ENCODE results near the gene SPSB4.
A peak's percentile ranks its signal among the peaks of the same experiment; 100 is the strongest.

SPSB4 gene

GRCh38 chr3:141055536-141056445, 4.6 kb downstream of the SPSB4 start:
- no peak overlapping the region for H2BK5ac ChIP-seq (ENCODE audit: low read depth, low read length, poor library complexity, severe bottlenecking)
- no peaks in the 10 kb centered on the region for H3K9me3 ChIP-seq (ENCODE audit: control insufficient read depth, low read length)
- no peak overlapping the region for H4K8ac ChIP-seq (ENCODE audit: low read length)
- H3K4me3 ChIP-seq (ENCODE audit: insufficient read depth in 1 of 2, low read depth in 1 of 2, low read length in 2 of 2): no peak overlapping the region
- H3K27me3 ChIP-seq (ENCODE audit: control insufficient read depth in 1 of 2, insufficient read depth in 1 of 2, low read length in 2 of 2): peaks cover 63 to 75% of the 10 kb centered on the region in 2 experiments
- H3K14ac ChIP-seq (ENCODE audit: low read length in 2 of 2): no peak overlapping the region
- H3K4me1 ChIP-seq (ENCODE audit: control insufficient read depth, insufficient read depth, low read depth, low read length): peaks cover 24% of the 10 kb centered on the region
- no peak overlapping the region for H2AK5ac ChIP-seq (ENCODE audit: low read length, severe bottlenecking)
- DNase-seq: no peak
- H3K9ac ChIP-seq (ENCODE audit: low read length): no peak overlapping the region
- H3K27ac ChIP-seq (ENCODE audit: low read length, poor library complexity, severe bottlenecking): no peak overlapping the region
- no peaks in the 10 kb centered on the region for H3K36me3 ChIP-seq (ENCODE audit: control insufficient read depth in 1 of 2, insufficient read depth in 2 of 2, low read depth in 1 of 2, low read length in 2 of 2)
- H3K4ac ChIP-seq (ENCODE audit: low read depth in 1 of 2, low read length in 2 of 2): no peak overlapping the region
- H4K91ac ChIP-seq (ENCODE audit: low read length): no peak overlapping the region
- H2BK120ac ChIP-seq (ENCODE audit: low read depth, low read length): no peak overlapping the region
- WGBS: 86% methylated on average over 10 of the region's 11 CpGs
- no peak overlapping the region for H3K23ac ChIP-seq (ENCODE audit: low read length in 2 of 2)
- H3K4me2 ChIP-seq (ENCODE audit: low read length, poor library complexity, severe bottlenecking): no peak overlapping the region
- no peak overlapping the region for H3K18ac ChIP-seq (ENCODE audit: low read depth in 1 of 2, low read length in 2 of 2)
- H2BK12ac ChIP-seq (ENCODE audit: low read length in 2 of 2): no peak overlapping the region
- H2AFZ ChIP-seq (ENCODE audit: low read depth, low read length): no peak overlapping the region
- H3K79me1 ChIP-seq (replicated peaks; ENCODE audit: low read length, poor library complexity, severe bottlenecking): no peaks in the 10 kb centered on the region
- H2BK15ac ChIP-seq (ENCODE audit: low read depth, poor library complexity, severe bottlenecking): no peak overlapping the region

- H3K9ac ChIP-seq (ENCODE audit: low read length): no peak overlapping the region
- H3K4ac ChIP-seq (ENCODE audit: low read depth in 1 of 2, low read length in 2 of 2): no peak overlapping the region
- H3K14ac ChIP-seq (ENCODE audit: low read length in 2 of 2): peak overlapping the region in 1 of 2 experiments; percentile 57
- no peak for DNase-seq
- H3K79me1 ChIP-seq (replicated peaks; ENCODE audit: low read length, poor library complexity, severe bottlenecking): no peaks in the 10 kb centered on the region
- H3K4me2 ChIP-seq (ENCODE audit: low read length, poor library complexity, severe bottlenecking): no peak overlapping the region
- H2AK5ac ChIP-seq (ENCODE audit: low read length, severe bottlenecking): no peak overlapping the region
- no peak overlapping the region for H4K8ac ChIP-seq (ENCODE audit: low read length)
- H3K36me3 ChIP-seq (ENCODE audit: control insufficient read depth in 1 of 2, insufficient read depth in 2 of 2, low read depth in 1 of 2, low read length in 2 of 2): no peaks in the 10 kb centered on the region
- no peak overlapping the region for H4K91ac ChIP-seq (ENCODE audit: low read length)
- H2BK12ac ChIP-seq (ENCODE audit: low read length in 2 of 2): no peak overlapping the region
- peaks cover 15% of the 10 kb centered on the region for H3K4me1 ChIP-seq (ENCODE audit: control insufficient read depth, insufficient read depth, low read depth, low read length)
- no peaks in the 10 kb centered on the region for H3K9me3 ChIP-seq (ENCODE audit: control insufficient read depth, low read length)
- no peak overlapping the region for H2BK15ac ChIP-seq (ENCODE audit: low read depth, poor library complexity, severe bottlenecking)
- H3K27me3 ChIP-seq (ENCODE audit: control insufficient read depth in 1 of 2, insufficient read depth in 1 of 2, low read length in 2 of 2): peaks cover 61 to 68% of the 10 kb centered on the region in 2 experiments
- H3K4me3 ChIP-seq (ENCODE audit: insufficient read depth in 1 of 2, low read depth in 1 of 2, low read length in 2 of 2): no peak overlapping the region
- no peak overlapping the region for H3K23ac ChIP-seq (ENCODE audit: low read length in 2 of 2)
- no peak overlapping the region for H3K27ac ChIP-seq (ENCODE audit: low read length, poor library complexity, severe bottlenecking)
- no peak overlapping the region for H3K18ac ChIP-seq (ENCODE audit: low read depth in 1 of 2, low read length in 2 of 2)
- no peak overlapping the region for H2BK5ac ChIP-seq (ENCODE audit: low read depth, low read length, poor library complexity, severe bottlenecking)
- 90% methylated on average over 7 of the region's 7 CpGs for WGBS
- no peak overlapping the region for H2AFZ ChIP-seq (ENCODE audit: low read depth, low read length)
- H2BK120ac ChIP-seq (ENCODE audit: low read depth, low read length): no peak overlapping the region
Measured at GRCh38 chr3:141056751-141057171, 5.6 kb downstream of the SPSB4 start.

- Histone ChIP-seq H3K4me1 (ENCODE audit: control insufficient read depth, insufficient read depth, low read depth, low read length) (peaks cover 10% of the 10 kb centered on the region), H3K23ac (ENCODE audit: low read length in 2 of 2) (no peak overlapping the region), H2BK12ac (ENCODE audit: low read length in 2 of 2) (no peak overlapping the region), H4K8ac (ENCODE audit: low read length) (no peak overlapping the region), H3K9me3 (ENCODE audit: control insufficient read depth, low read length) (no peaks in the 10 kb centered on the region), H2AK5ac (ENCODE audit: low read length, severe bottlenecking) (no peak overlapping the region), H2BK15ac (ENCODE audit: low read depth, poor library complexity, severe bottlenecking) (no peak overlapping the region), H3K4ac (ENCODE audit: low read depth in 1 of 2, low read length in 2 of 2) (no peak overlapping the region), H3K79me1 (replicated peaks; ENCODE audit: low read length, poor library complexity, severe bottlenecking) (no peaks in the 10 kb centered on the region), H3K9ac (ENCODE audit: low read length) (no peak overlapping the region), H4K91ac (ENCODE audit: low read length) (no peak overlapping the region), H3K36me3 (ENCODE audit: control insufficient read depth in 1 of 2, insufficient read depth in 2 of 2, low read depth in 1 of 2, low read length in 2 of 2) (no peaks in the 10 kb centered on the region), H3K18ac (ENCODE audit: low read depth in 1 of 2, low read length in 2 of 2) (no peak overlapping the region), H2BK120ac (ENCODE audit: low read depth, low read length) (no peak overlapping the region), H3K27ac (ENCODE audit: low read length, poor library complexity, severe bottlenecking) (no peak overlapping the region), H3K4me3 (ENCODE audit: insufficient read depth in 1 of 2, low read depth in 1 of 2, low read length in 2 of 2) (no peak overlapping the region), H2AFZ (ENCODE audit: low read depth, low read length) (no peak overlapping the region), H3K4me2 (ENCODE audit: low read length, poor library complexity, severe bottlenecking) (no peak overlapping the region), H3K14ac (ENCODE audit: low read length in 2 of 2) (no peak overlapping the region), H2BK5ac (ENCODE audit: low read depth, low read length, poor library complexity, severe bottlenecking) (no peak overlapping the region), H3K27me3 (ENCODE audit: control insufficient read depth in 1 of 2, insufficient read depth in 1 of 2, low read length in 2 of 2) (peaks cover 54 to 62% of the 10 kb centered on the region in 2 experiments)
- no peak for DNase-seq
- WGBS: 85% methylated on average over 6 of the region's 7 CpGs
Measured at GRCh38 chr3:141057436-141057835, 6.3 kb downstream of the SPSB4 start.

- Histone ChIP-seq H3K9ac (ENCODE audit: low read length) (no peak overlapping the region), H3K9me3 (ENCODE audit: control insufficient read depth, low read length) (no peaks in the 10 kb centered on the region)
Measured at GRCh38 chr3:141057946-141058800, 7.0 kb downstream of the SPSB4 start.

More at GRCh38 chr3:141057946-141058800, 7.0 kb downstream of the SPSB4 start:
- Histone ChIP-seq H3K14ac (ENCODE audit: low read length in 2 of 2) (no peak overlapping the region), H3K23ac (ENCODE audit: low read length in 2 of 2) (no peak overlapping the region), H4K91ac (ENCODE audit: low read length) (no peak overlapping the region), H2AK5ac (ENCODE audit: low read length, severe bottlenecking) (no peak overlapping the region), H3K4me2 (ENCODE audit: low read length, poor library complexity, severe bottlenecking) (no peak overlapping the region), H3K27ac (ENCODE audit: low read length, poor library complexity, severe bottlenecking) (no peak overlapping the region), H3K18ac (ENCODE audit: low read depth in 1 of 2, low read length in 2 of 2) (no peak overlapping the region), H2AFZ (ENCODE audit: low read depth, low read length) (peak overlapping the region; percentile 16), H3K36me3 (ENCODE audit: control insufficient read depth in 1 of 2, insufficient read depth in 2 of 2, low read depth in 1 of 2, low read length in 2 of 2) (no peaks in the 10 kb centered on the region), H3K79me1 (replicated peaks; ENCODE audit: low read length, poor library complexity, severe bottlenecking) (no peaks in the 10 kb centered on the region), H3K4ac (ENCODE audit: low read depth in 1 of 2, low read length in 2 of 2) (no peak overlapping the region), H2BK15ac (ENCODE audit: low read depth, poor library complexity, severe bottlenecking) (peak overlapping the region; percentile 13), H2BK120ac (ENCODE audit: low read depth, low read length) (no peak overlapping the region), H4K8ac (ENCODE audit: low read length) (no peak overlapping the region), H3K4me3 (ENCODE audit: insufficient read depth in 1 of 2, low read depth in 1 of 2, low read length in 2 of 2) (no peak overlapping the region), H3K4me1 (ENCODE audit: control insufficient read depth, insufficient read depth, low read depth, low read length) (peaks cover 4% of the 10 kb centered on the region), H3K27me3 (ENCODE audit: control insufficient read depth in 1 of 2, insufficient read depth in 1 of 2, low read length in 2 of 2) (peaks cover 47 to 55% of the 10 kb centered on the region in 2 experiments), H2BK5ac (ENCODE audit: low read depth, low read length, poor library complexity, severe bottlenecking) (no peak overlapping the region), H2BK12ac (ENCODE audit: low read length in 2 of 2) (no peak overlapping the region)
- no peak for DNase-seq
- 79% methylated on average over 8 of the region's 8 CpGs for WGBS
